IPS-20b (cell line): ENCODE results near the gene SYCN.

Experiments
- H3K27ac ChIP-seq: one replicate; pipeline ENCODE4 v1.5.1; 2013; ENCODE audit warnings: low read length
- H3K27me3 ChIP-seq: 2 replicates; pipeline ENCODE4 v1.6.1; 2013; ENCODE audit warnings: mild to moderate bottlenecking, low read length, inconsistent platforms; ENCODE audit not compliant: insufficient read depth
- H3K36me3 ChIP-seq: 2 replicates; pipeline ENCODE4 v1.6.1; 2013; ENCODE audit warnings: low read depth, mild to moderate bottlenecking, inconsistent platforms, low read length, moderate library complexity; ENCODE audit not compliant: insufficient read depth
- H3K4me1 ChIP-seq: 2 replicates; pipeline ENCODE4 v1.6.1; 2013; ENCODE audit warnings: mild to moderate bottlenecking, control low read depth, inconsistent platforms, low read length, moderate library complexity; ENCODE audit not compliant: insufficient read depth
- H3K4me3 ChIP-seq: 2 replicates; pipeline ENCODE4 v1.5.1; 2013; ENCODE audit warnings: mild to moderate bottlenecking, low read length, inconsistent platforms
- H3K9ac ChIP-seq: 2 replicates; pipeline ENCODE4 v1.6.1; 2013; ENCODE audit warnings: low read depth, mild to moderate bottlenecking, inconsistent platforms, low read length, moderate library complexity
- H3K9me3 ChIP-seq: 2 replicates; pipeline ENCODE4 v1.6.1; 2013; ENCODE audit warnings: mild to moderate bottlenecking, low read depth, low read length, inconsistent platforms; ENCODE audit not compliant: insufficient read depth

The SYCN gene

DNA sequence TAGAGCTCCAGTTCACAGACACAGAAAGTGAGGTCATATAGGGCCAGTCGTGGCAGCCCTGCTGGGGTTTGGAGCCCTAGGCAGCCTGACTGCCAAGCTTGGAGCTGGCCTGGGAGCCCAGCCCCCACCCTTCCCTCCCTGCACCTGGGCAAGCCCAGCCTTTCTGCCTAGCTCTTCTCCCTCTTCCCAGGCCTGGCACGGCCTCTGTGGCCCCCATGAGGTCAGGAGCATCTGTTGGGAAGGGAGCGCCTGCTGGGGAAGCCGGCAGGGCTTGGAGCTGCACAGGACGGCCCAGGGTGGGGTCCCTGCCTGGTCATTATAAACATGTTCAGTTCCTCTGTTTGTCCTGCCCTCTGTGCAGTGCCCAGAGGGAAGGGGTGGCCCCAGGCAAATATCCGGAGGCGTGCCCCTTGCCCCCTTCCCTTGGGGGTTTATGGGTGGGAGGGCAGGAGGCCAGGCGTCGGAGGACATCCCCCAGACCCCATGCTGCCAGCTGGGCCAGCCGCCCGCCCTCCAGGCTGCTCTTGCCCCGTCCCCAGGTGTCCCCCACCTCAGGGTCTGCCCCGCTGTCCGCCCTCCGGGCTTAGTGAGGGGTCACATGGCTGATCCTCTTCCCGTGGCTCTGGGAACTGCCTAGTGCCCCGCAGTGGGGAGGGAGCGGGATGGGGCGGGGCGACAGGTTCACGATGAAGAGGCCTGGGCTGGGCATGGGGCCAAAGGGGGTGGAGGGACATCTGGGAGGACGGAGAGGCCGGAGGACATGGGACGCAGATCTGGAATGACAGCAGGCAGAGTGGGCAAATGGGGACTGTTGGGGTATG is 37.3 kb downstream of the SYCN start:
- Histone ChIP-seq H3K9me3 (no peaks in the 10 kb centered on the region), H3K27me3 (no peaks in the 10 kb centered on the region), H3K4me3 (no peak overlapping the region), H3K9ac (no peak overlapping the region), H3K4me1 (no peaks in the 10 kb centered on the region; the same call in 1 of the 2 replicates), H3K27ac (no peak overlapping the region), H3K36me3 (peaks cover 16% of the 10 kb centered on the region)

DNA sequence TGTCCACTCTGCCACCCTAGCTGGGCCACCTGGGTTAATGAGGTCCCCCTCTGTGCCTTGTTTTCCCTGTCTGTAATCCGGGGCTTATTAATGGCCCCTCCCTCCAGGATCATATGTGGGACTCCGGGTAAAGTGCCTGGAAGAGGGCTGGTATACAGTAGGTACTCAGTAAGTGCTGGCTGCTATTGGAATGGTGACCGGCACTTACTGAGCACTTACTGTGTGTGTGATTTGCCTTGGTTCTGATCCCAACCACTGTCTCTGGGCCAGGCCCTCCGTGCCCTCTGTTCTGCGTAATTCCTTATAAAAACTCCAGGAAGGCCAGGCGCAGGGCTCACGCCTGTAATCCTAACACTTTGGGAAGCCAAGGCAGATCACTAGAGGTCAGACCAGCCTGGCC is 38.2 kb downstream of the SYCN start:
- no peak overlapping the region for H3K9ac ChIP-seq

DNA sequence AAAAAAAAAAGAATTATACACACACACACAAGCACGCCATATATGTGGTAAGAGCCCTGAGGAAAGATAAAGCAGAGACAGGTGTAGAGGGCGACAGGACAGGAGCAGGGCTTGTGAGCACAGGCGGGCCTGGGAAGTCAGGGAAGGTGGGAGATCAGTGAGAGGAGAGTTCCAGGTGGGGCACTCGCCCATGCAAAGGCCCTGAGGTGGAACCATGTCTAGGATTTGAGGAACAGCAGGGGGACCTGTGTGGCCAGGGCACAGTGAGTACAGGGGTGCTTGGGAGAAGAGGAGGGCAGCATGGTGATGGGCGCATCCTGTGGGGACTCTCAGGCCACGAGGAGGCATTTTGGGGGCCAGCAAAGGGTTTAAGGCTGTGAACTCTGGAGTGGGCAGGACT is 39.8 kb downstream of the SYCN start:
- H3K9me3 ChIP-seq = no peaks in the 10 kb centered on the region
- no peak overlapping the region for H3K27ac ChIP-seq
- H3K4me3 ChIP-seq = no peak overlapping the region

More for the DNA sequence above, 38.2 kb downstream of the SYCN start:
- Histone ChIP-seq H3K27ac (no peak overlapping the region), H3K36me3 (peaks cover 11% of the 10 kb centered on the region; the same call in 1 of the 2 replicates), H3K4me1 (no peaks in the 10 kb centered on the region; the same call in 1 of the 2 replicates), H3K27me3 (no peaks in the 10 kb centered on the region), H3K9me3 (no peaks in the 10 kb centered on the region), H3K4me3 (no peak overlapping the region)

DNA sequence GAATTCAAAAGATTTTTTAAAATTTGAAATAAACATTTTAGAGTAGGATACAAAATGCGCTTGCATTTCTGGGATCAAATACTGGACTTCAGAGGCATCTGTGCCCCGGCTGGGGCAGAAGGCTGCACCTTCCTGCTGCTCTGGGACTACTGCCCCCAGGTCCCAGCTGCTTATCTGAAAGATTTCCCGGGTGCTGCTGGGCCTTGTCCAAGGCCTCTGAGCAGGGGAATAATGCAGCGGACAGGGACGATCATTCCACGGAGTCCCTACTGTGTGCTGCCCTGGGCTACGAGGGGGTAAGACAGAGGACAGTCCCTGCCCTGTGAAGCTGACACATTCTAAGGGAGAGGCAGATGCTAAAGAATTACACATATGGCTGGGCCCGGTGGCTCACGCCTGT is 40.4 kb downstream of the SYCN start:
- no peaks in the 10 kb centered on the region for H3K36me3 ChIP-seq
- no peak overlapping the region for H3K9ac ChIP-seq
- H3K4me3 ChIP-seq = no peak overlapping the region
- no peaks in the 10 kb centered on the region for H3K9me3 ChIP-seq
- no peak overlapping the region for H3K27ac ChIP-seq
- no peaks in the 10 kb centered on the region for H3K27me3 ChIP-seq
- H3K4me1 ChIP-seq = no peaks in the 10 kb centered on the region; the same call in 1 of the 2 replicates

More for the DNA sequence above, 39.8 kb downstream of the SYCN start:
- no peaks in the 10 kb centered on the region for H3K27me3 ChIP-seq
- no peaks in the 10 kb centered on the region for H3K36me3 ChIP-seq
- no peaks in the 10 kb centered on the region; the same call in 1 of the 2 replicates for H3K4me1 ChIP-seq
- no peak overlapping the region for H3K9ac ChIP-seq

DNA sequence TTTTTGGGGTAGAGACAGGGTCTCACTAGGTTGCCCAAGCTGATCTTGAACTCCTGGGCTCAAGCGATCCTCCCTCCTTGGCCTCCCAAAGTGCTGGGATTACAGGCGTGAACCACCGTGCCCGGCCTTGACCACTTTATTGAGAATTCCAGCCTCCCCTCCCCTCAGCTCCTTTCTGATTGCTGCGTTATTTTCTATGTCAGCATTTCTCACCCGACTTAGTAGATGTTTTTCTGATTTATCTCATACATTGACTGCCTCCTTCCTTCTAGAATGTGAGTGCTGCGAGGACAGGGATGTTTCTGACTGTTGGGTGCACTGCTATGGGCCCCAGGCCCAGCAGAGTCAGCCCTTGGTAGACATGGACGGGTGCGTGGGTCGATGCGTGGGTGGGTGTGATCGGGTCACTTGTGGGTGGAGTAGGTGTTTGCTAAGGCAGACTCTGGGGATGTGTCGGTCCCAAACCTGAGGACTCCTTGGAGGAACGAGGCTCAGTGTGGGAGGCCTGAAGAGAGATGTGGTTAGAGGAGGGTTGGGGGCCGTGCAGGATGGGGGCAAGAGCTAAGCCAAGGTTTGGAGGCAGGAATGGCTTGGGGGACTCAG is 41.5 kb downstream of the SYCN start:
- H3K4me3 ChIP-seq = no peak overlapping the region
- H3K27ac ChIP-seq = no peak overlapping the region
- H3K9me3 ChIP-seq = no peaks in the 10 kb centered on the region
- no peaks in the 10 kb centered on the region; the same call in none of the 2 replicates for H3K4me1 ChIP-seq
- no peaks in the 10 kb centered on the region for H3K27me3 ChIP-seq
- H3K9ac ChIP-seq = no peak overlapping the region
- no peaks in the 10 kb centered on the region for H3K36me3 ChIP-seq

DNA sequence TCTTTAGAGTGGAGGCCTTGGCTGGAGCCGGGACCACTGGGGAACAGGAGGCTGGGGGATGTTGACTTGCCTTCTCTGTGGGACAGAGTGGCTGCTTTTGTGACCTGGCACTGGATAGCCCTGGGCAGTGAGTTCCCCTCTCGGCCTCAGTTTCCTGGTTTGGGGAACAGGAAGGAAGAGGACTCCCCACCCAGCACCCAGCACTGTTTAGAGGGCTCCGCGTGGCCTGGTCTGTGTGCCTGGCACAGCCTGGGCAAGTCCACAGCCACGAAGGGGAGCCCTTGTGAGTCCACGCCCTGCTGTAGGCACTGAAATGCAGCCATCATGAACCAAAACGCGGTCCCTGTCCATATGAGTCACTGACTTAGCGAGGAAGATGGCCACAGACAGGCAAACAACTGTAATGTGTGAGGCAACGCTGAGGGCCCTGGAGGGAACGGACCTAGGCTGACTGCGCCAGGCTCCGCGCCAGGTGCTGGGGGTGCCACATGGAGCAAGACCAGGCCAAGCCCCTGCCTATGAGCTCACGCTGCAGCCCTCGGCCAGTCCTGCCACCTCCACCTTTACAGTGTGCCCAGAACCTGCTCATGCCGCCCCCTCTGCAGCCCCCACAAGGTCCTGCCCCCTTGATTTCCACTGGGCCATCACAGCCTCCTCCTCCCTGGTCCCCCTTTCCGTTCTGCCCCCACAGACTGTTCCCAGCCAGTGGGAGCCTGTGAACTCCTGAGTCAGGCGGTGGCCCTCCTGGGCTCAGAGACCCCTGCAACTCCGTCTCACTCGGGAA is 43.0 kb downstream of the SYCN start:
- Histone ChIP-seq H3K27me3 (no peaks in the 10 kb centered on the region), H3K27ac (no peak overlapping the region), H3K4me3 (no peak overlapping the region), H3K36me3 (no peaks in the 10 kb centered on the region), H3K9me3 (no peaks in the 10 kb centered on the region), H3K9ac (no peak overlapping the region), H3K4me1 (no peaks in the 10 kb centered on the region; the same call in 1 of the 2 replicates)

DNA sequence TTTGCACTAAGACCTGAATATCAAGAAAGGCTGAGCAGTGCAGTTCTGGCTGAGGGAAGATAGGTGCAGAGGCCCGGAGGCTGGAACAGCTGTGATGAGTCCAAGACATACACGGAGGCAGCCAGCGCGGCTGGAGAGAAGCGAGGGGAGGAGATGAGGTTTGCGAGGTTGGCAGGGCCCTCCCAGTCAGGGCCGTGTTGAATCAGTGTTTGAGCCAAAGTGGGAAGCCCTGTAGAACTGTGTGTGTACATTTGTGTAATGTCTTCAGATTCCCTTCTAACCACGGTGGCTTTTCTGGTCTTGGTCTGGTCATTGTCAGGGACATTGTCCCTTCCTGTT is 43.6 kb downstream of the SYCN start:
- no peaks in the 10 kb centered on the region for H3K27me3 ChIP-seq
- no peaks in the 10 kb centered on the region for H3K36me3 ChIP-seq
- H3K4me1 ChIP-seq = no peaks in the 10 kb centered on the region; the same call in 1 of the 2 replicates
- no peak overlapping the region for H3K9ac ChIP-seq
- H3K4me3 ChIP-seq = no peak overlapping the region
- no peaks in the 10 kb centered on the region for H3K9me3 ChIP-seq
- no peak overlapping the region for H3K27ac ChIP-seq

DNA sequence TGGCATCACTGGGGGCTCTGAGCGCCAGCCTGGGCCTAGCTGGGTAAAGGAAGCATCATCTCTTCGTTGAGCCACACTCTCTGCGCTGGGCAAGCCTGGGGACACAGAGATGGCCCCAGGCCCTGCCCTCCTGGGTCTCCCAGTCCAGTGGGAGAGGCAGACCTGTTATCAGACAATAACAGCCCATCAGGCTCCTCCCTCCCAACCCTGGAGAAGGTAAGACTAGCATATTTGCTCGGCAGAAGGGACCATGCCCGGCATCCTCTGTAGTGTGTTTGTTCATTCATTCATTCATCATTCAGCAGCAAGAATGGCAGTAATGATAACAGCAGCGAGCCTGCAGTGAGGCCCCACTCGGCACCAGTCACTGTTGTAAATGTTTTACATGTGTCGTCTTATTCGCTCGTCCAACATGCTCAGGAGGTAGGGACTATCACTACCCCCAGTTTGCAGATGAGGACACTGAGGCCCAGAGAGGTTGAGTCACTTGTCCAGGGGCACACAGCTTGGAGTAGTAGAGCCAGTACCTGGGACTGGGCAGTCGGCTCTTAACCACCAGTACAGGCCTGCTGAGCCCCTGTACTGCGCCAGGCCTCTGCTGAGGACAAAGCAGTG is 45.3 kb downstream of the SYCN start:
- Histone ChIP-seq H3K9ac (no peak overlapping the region), H3K27ac (no peak overlapping the region), H3K36me3 (no peaks in the 10 kb centered on the region), H3K27me3 (no peaks in the 10 kb centered on the region), H3K9me3 (no peaks in the 10 kb centered on the region), H3K4me1 (peaks cover 8% of the 10 kb centered on the region), H3K4me3 (no peak overlapping the region)

DNA sequence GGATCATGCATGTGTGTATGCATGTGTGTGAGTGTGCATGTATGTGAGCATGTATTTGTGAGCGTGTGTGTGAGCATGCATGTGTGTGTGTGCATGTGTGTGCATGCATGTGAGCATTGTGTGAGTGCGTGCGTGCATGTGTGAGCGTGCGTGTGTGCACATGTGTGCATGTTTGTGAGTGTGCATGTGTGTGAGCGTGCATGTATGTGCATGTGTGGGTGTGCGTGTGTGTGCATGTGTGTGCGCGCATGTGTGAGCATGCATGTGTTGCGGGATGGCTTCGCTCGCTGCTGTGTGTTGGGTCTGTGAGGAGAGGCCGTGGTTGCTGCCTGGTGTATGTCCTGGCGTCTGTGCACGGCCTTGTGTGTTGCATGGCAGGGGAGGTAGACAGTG is 46.1 kb downstream of the SYCN start:
- Histone ChIP-seq H3K27ac (no peak overlapping the region), H3K4me1 (peaks cover 8% of the 10 kb centered on the region), H3K4me3 (no peak overlapping the region), H3K36me3 (no peaks in the 10 kb centered on the region), H3K27me3 (no peaks in the 10 kb centered on the region), H3K9me3 (no peaks in the 10 kb centered on the region), H3K9ac (no peak overlapping the region)

DNA sequence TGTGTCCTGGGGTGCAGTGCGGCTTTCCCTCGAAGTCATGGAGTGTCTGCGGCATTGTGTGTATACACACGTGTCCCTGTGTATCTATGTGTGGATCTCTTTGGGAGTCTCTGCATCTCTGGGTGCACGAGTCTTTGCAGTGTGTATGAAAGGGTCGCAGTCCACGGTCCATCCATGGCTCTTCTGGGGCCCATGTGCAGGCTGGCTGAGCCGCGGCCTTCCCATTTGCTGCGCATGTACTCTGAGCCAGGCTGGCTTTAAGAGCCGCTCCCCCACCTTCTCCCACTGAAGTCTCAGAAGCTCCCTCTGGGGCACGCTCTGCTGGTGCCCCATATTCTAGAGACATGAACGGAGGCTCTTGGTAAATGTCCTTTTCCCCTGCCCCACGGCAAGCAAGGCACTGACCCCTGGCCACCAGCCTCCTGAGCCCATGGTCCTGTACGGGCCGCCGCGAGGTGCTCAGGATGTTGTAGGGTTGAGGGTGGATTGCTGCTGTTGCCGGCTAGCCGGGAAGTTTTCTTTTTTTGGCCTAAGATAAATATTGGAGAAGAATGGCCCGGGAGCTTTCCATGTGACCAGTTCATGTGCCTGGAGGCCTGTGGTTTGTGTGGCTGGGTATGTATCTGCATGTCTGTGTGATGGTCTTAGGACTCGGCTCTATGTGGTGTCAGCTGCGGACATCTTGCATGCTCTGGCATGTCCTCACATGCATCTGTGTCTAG is 46.6 kb downstream of the SYCN start:
- H3K27me3 ChIP-seq = no peaks in the 10 kb centered on the region
- H3K36me3 ChIP-seq = no peaks in the 10 kb centered on the region
- no peak overlapping the region for H3K9ac ChIP-seq
- H3K4me3 ChIP-seq = no peak overlapping the region
- no peak overlapping the region for H3K27ac ChIP-seq
- no peaks in the 10 kb centered on the region for H3K9me3 ChIP-seq
- H3K4me1 ChIP-seq = peaks cover 8% of the 10 kb centered on the region
